IMR-90 (cell line): ENCODE measurements around the gene FGD5. TPM values are rescaled to one million over a fixed set of nuclear protein-coding genes. Genes with fewer than 3 reads are reported as not detected.

Source experiments
- ATAC-seq: fragments of 200-7000 bp; cut with Tn5 transposase; 2 replicates; pipeline ENCODE4 v1.9.1; 2020; ENCODE audit warnings: low read depth, mild to moderate bottlenecking, moderate library complexity
- BruUV-seq: library from RNA; stranded (reverse); fragments of 400-500 nt; replicated peaks from 2 replicates; lab custom pipeline; 2021; lab: Mats Ljungman, UMichigan
- CTCF ChIA-PET: fragments of 300-600 bp; formaldehyde crosslinking; extraction: SDS; loops from one replicate; lab custom pipeline; 2021; ENCODE audit warnings: antibody characterized with exemption; lab: Yijun Ruan, JAX
- POLR2A ChIA-PET: fragments of 300-600 bp; sonication (Branson Sonifier 250); formaldehyde crosslinking; loops from one replicate; lab custom pipeline; 2022; ENCODE audit warnings: antibody characterized with exemption; ENCODE audit not compliant: unreplicated experiment; lab: Charles Lee
- DNase-seq: peaks from one replicate; pipeline ENCODE4 v3.0.0; 2013
- H2AFZ ChIP-seq: replicated peaks from 2 replicates; pipeline ENCODE3; 2013; ENCODE audit warnings: low read length, mild to moderate bottlenecking; ENCODE audit not compliant: poor library complexity
- H2AK5ac ChIP-seq: 2 replicates; pipeline ENCODE4 v1.6.1; 2013; ENCODE audit warnings: low read depth, low read length, inconsistent platforms
- H2AK9ac ChIP-seq: replicated peaks from 2 replicates; pipeline ENCODE3; 2013; ENCODE audit warnings: mild to moderate bottlenecking, low read depth, low read length, moderate library complexity; ENCODE audit not compliant: poor library complexity
- H2BK120ac ChIP-seq: 2 replicates; pipeline ENCODE4 v1.6.1; 2013; ENCODE audit warnings: low read depth, low read length, inconsistent platforms
- H2BK15ac ChIP-seq: 3 replicates; pipeline ENCODE4 v1.6.1; 2013; ENCODE audit warnings: low read depth, low read length, inconsistent platforms
- H2BK20ac ChIP-seq: 2 replicates; pipeline ENCODE4 v1.6.1; 2013; ENCODE audit warnings: low read depth, mild to moderate bottlenecking, inconsistent platforms, low read length, moderate library complexity
- H2BK5ac ChIP-seq: 2 replicates; pipeline ENCODE4 v1.6.1; 2013; ENCODE audit warnings: mild to moderate bottlenecking, low read depth, low read length, inconsistent platforms; ENCODE audit not compliant: poor library complexity, severe bottlenecking
- H3K14ac ChIP-seq: replicated peaks from 2 replicates; pipeline ENCODE4 v1.6.1; 2013; ENCODE audit warnings: low read depth, low read length, inconsistent platforms
- H3K18ac ChIP-seq: 2 replicates; pipeline ENCODE4 v1.6.1; 2013; ENCODE audit warnings: low read depth, low read length, control low read depth
- H3K23ac ChIP-seq: 2 replicates; pipeline ENCODE4 v1.6.1; 2013; ENCODE audit warnings: low read depth, low read length, inconsistent platforms
- H3K27ac ChIP-seq: 2 replicates; pipeline ENCODE4 v1.5.1; 2013; ENCODE audit warnings: mild to moderate bottlenecking, control low read depth, low read length; ENCODE audit not compliant: insufficient read depth
- H3K27me3 ChIP-seq: 2 replicates; pipeline ENCODE4 v1.6.1; 2013; ENCODE audit warnings: low read length; ENCODE audit not compliant: control insufficient read depth, insufficient read depth
- H3K36me3 ChIP-seq: 2 replicates; pipeline ENCODE4 v1.6.1; 2013; ENCODE audit warnings: low read length, mixed read lengths; ENCODE audit not compliant: control insufficient read depth, insufficient read depth
- H3K4ac ChIP-seq: 2 replicates; pipeline ENCODE4 v1.6.1; 2013; ENCODE audit warnings: low read depth, low read length, inconsistent platforms
- H3K4me1 ChIP-seq: 2 replicates; pipeline ENCODE4 v1.6.1; 2013; ENCODE audit warnings: low read length, mixed read lengths; ENCODE audit not compliant: control insufficient read depth, insufficient read depth
- H3K4me2 ChIP-seq: 2 replicates; pipeline ENCODE4 v1.6.1; 2013; ENCODE audit warnings: low read depth, mild to moderate bottlenecking, control low read depth, low read length, moderate library complexity
- H3K4me3 ChIP-seq: 2 replicates; pipeline ENCODE4 v1.5.1; 2013; ENCODE audit warnings: low read depth, mild to moderate bottlenecking, control low read depth, low read length, moderate library complexity; ENCODE audit not compliant: insufficient read depth
- H3K56ac ChIP-seq: 2 replicates; pipeline ENCODE4 v1.6.1; 2013; ENCODE audit warnings: low read length, inconsistent platforms; ENCODE audit not compliant: insufficient read depth; ENCODE audit errors: extremely low read depth
- H3K79me1 ChIP-seq, 2 experiments: 2 replicates each; pipeline ENCODE4 v1.6.1; 2013; ENCODE audit warnings: low read length in 2 of 2, inconsistent platforms in 1 of 2, low read depth in 1 of 2
- H3K9ac ChIP-seq: 2 replicates; pipeline ENCODE4 v1.6.1; 2013; ENCODE audit warnings: low read depth, low read length, control low read depth
- H3K9me1 ChIP-seq: 2 replicates; pipeline ENCODE4 v1.6.1; 2013; ENCODE audit warnings: low read length, inconsistent platforms; ENCODE audit not compliant: insufficient read depth
- H3K9me3 ChIP-seq: 2 replicates; pipeline ENCODE4 v1.6.1; 2013; ENCODE audit warnings: low read length; ENCODE audit not compliant: control insufficient read depth, insufficient read depth
- H4K20me1 ChIP-seq: 2 replicates; pipeline ENCODE4 v1.6.1; 2013; ENCODE audit warnings: low read length, inconsistent platforms; ENCODE audit not compliant: insufficient read depth
- H4K5ac ChIP-seq: 2 replicates; pipeline ENCODE4 v1.6.1; 2013; ENCODE audit warnings: mild to moderate bottlenecking, low read depth, low read length, control low read depth
- H4K8ac ChIP-seq, 2 experiments: 2 replicates each; pipeline ENCODE4 v1.6.1; 2013; ENCODE audit warnings: low read depth in 2 of 2, low read length in 2 of 2, control low read depth in 1 of 2, inconsistent platforms in 1 of 2
- H4K91ac ChIP-seq: 2 replicates; pipeline ENCODE4 v1.6.1; 2013; ENCODE audit warnings: low read depth, low read length, inconsistent platforms; ENCODE audit not compliant: insufficient read depth
- BHLHE40 ChIP-seq: fragments of 150-350 bp; IDR thresholded peaks from 2 replicates; pipeline ENCODE4 v1.6.1; 2016; ENCODE audit warnings: mild to moderate bottlenecking, low read depth, low read length
- CEBPB ChIP-seq: IDR thresholded peaks from 2 replicates; pipeline ENCODE4 v1.6.1; 2012; ENCODE audit warnings: low read depth, low read length, improper control_type of control experiment
- CHD1 ChIP-seq: IDR thresholded peaks from 2 replicates; pipeline ENCODE4 v1.6.1; 2012; ENCODE audit warnings: low read depth, low read length, improper control_type of control experiment
- FOS ChIP-seq: fragments of 150-350 bp; IDR thresholded peaks from 2 replicates; pipeline ENCODE4 v1.6.1; 2016; ENCODE audit warnings: low read depth, low read length
- MAFK ChIP-seq: IDR thresholded peaks from 2 replicates; pipeline ENCODE4 v1.6.1; 2012; ENCODE audit warnings: low read depth, low read length, improper control_type of control experiment
- MXI1 ChIP-seq: IDR thresholded peaks from 2 replicates; pipeline ENCODE4 v1.6.1; 2012; ENCODE audit warnings: low read depth, mild to moderate bottlenecking, low read length, moderate library complexity, borderline replicate concordance
- NFE2L2 ChIP-seq: fragments of 150-350 bp; IDR thresholded peaks from 2 replicates; pipeline ENCODE4 v1.6.1; 2016; ENCODE audit warnings: low read depth, mild to moderate bottlenecking, low read length
- POLR2A ChIP-seq: IDR thresholded peaks from 2 replicates; pipeline ENCODE4 v1.6.1; 2012; ENCODE audit warnings: mild to moderate bottlenecking, low read depth, low read length
- RCOR1 ChIP-seq: IDR thresholded peaks from 2 replicates; pipeline ENCODE4 v1.6.1; 2012; ENCODE audit warnings: mild to moderate bottlenecking, low read length, improper control_type of control experiment; ENCODE audit not compliant: insufficient replicate concordance
- RFX5 ChIP-seq: IDR thresholded peaks from 2 replicates; pipeline ENCODE4 v1.8.0; 2012; ENCODE audit warnings: low read depth, mild to moderate bottlenecking, low read length, moderate library complexity
- SMC3 ChIP-seq: fragments of 150-350 bp; IDR thresholded peaks from 2 replicates; pipeline ENCODE4 v1.6.1; 2016; ENCODE audit warnings: low read depth, mild to moderate bottlenecking, antibody characterized with exemption, low read length, moderate library complexity
- USF2 ChIP-seq: fragments of 150-350 bp; IDR thresholded peaks from 2 replicates; pipeline ENCODE4 v1.6.1; 2017; ENCODE audit warnings: mild to moderate bottlenecking, antibody characterized with exemption, low read length, low read depth
- dilution Hi-C: fragments of 300-500 bp; cut with HindIII; formaldehyde crosslinking; loops from one replicate; pipeline ENCODE4 v1.14.3; 2018; ENCODE audit warnings: low sequenced_read_pairs; ENCODE audit not compliant: unreplicated experiment
- in situ Hi-C: fragments of 300-500 bp; cut with MboI; formaldehyde crosslinking; loops from 3 replicates; pipeline ENCODE4 v1.14.3; 2019; ENCODE audit warnings: low sequenced_read_pairs, inconsistent platforms, mixed read lengths
- intact Hi-C: fragments of 100-400 bp; cut with micrococcal nuclease; formaldehyde crosslinking; loops from 2 replicates; pipeline ENCODE4 v1.10.0; 2022
- polyA plus RNA-seq, 3 experiments: library from polyadenylated mRNA; depleted of rRNA; stranded (reverse); fragments of >200 nt; gene quantifications; 2 replicates each; pipeline ENCODE4 v1.2.3, GENCODE V29; 2012; ENCODE audit warnings: low replicate concordance in 1 of 3
- total RNA-seq: library from RNA; depleted of rRNA; stranded (reverse); fragments of >200 nt; gene quantifications from 2 replicates; pipeline ENCODE4 v1.2.3, GENCODE V29; 2012
- TF ChIP-seq, protein P1 (sequence below): conservative IDR thresholded peaks from 2 replicates; pipeline ENCODE4 v1.5.1; 2012; ENCODE audit warnings: mild to moderate bottlenecking, low read depth, low read length, improper control_type of control experiment

FGD5 gene
- total and polyA plus RNA-seq, 2 of the 4 experiments (the other 2 are of a cell fraction), result not detected

DNA sequence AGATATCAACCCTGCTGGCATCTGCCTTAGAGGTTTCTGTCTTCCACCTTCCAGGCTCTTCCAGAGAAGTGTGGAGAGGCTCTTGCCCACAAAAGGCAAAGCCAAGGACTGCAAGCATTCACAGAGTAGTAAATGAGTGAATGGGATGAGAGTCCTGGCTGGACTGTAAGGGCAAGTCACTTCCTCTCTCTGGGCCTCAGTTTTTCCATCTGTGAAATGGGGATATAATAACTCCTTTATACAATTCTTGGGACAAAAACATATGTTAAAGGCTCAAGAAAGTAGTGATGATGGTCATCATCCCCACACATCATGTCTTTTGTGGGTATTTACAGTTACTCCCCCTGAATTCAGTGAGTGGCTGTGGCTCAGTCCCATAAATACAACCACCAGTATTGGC, 10.7 kb upstream of the FGD5 start:
- Histone ChIP-seq H2BK15ac (no peak overlapping the region), H3K14ac (no peak overlapping the region), H2BK5ac (no peak overlapping the region), H3K4me3 (no peak overlapping the region), H3K56ac (no peak overlapping the region), H3K18ac (no peak overlapping the region), H2BK120ac (no peak overlapping the region), H3K4ac (no peak overlapping the region), H3K4me2 (no peak overlapping the region), H4K8ac (no peak overlapping the region), H4K5ac (no peak overlapping the region), H3K4me1 (no peaks in the 10 kb centered on the region), H3K23ac (no peak overlapping the region), H3K36me3 (no peaks in the 10 kb centered on the region), H3K9ac (no peak overlapping the region), H2BK20ac (no peak overlapping the region), H3K79me1 (no peaks in the 10 kb centered on the region), H4K20me1 (no peaks in the 10 kb centered on the region), H2AK5ac (no peak overlapping the region), H3K27ac (no peak overlapping the region), H2AK9ac (no peak overlapping the region), H3K27me3 (peaks cover 41% of the 10 kb centered on the region), H3K9me3 (no peaks in the 10 kb centered on the region), H4K91ac (no peak overlapping the region), H3K9me1 (no peaks in the 10 kb centered on the region), H2AFZ (no peak overlapping the region)
- no TSS peak for BruUV-seq
- dilution Hi-C loops (no loop called here), in situ Hi-C loops (no loop called here), intact Hi-C loops (no loop called here)
- no peak for DNase-seq
- POLR2A ChIA-PET, result no interaction called here
- CTCF ChIA-PET, result no interaction called here
- no peak for ATAC-seq
- no peak for TF ChIP-seq SMC3
- no peak for TF ChIP-seq USF2
- no peak for TF ChIP-seq NFE2L2
- no peak for TF ChIP-seq MAFK
- no peak for TF ChIP-seq MXI1
- TF ChIP-seq RFX5, result no peak
- TF ChIP-seq RCOR1, result no peak
- no peak for TF ChIP-seq FOS
- TF ChIP-seq, protein P1, sequence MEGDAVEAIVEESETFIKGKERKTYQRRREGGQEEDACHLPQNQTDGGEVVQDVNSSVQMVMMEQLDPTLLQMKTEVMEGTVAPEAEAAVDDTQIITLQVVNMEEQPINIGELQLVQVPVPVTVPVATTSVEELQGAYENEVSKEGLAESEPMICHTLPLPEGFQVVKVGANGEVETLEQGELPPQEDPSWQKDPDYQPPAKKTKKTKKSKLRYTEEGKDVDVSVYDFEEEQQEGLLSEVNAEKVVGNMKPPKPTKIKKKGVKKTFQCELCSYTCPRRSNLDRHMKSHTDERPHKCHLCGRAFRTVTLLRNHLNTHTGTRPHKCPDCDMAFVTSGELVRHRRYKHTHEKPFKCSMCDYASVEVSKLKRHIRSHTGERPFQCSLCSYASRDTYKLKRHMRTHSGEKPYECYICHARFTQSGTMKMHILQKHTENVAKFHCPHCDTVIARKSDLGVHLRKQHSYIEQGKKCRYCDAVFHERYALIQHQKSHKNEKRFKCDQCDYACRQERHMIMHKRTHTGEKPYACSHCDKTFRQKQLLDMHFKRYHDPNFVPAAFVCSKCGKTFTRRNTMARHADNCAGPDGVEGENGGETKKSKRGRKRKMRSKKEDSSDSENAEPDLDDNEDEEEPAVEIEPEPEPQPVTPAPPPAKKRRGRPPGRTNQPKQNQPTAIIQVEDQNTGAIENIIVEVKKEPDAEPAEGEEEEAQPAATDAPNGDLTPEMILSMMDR, result no peak
- TF ChIP-seq POLR2A, result no peak
- TF ChIP-seq BHLHE40, result no peak
- TF ChIP-seq CHD1, result no peak
- no peak for TF ChIP-seq CEBPB
